Measurements from ENCODE around the gene GEMIN5.
"Not testable (repeated sequence)": the region's sequence is repeated elsewhere in the genome, so short reads cannot be mapped to it uniquely, and the experiment has no call there.

The GEMIN5 gene

GRCh38 chr5:154940772-154941620 lies 3.0 kb upstream of the GEMIN5 start, which contains the start of gene MRPL22:
MRPL22 (plus strand) TSS chr5:154941073; CDS start chr5:154941111, 38 bp downstream.
- peak; percentile 98 for DNase-seq (ENCODE audit: low spot score)

GRCh38 chr5:154940375-154940771 lies 2.4 kb upstream of the GEMIN5 start:
- DNase-seq (ENCODE audit: low spot score): no peak

GRCh38 chr5:154939387-154939786 lies 1.4 kb upstream of the GEMIN5 start:
- DNase-seq (ENCODE audit: low spot score): not testable (repeated sequence)

GRCh38 chr5:154937186-154937717 lies 759 bp downstream of the GEMIN5 start:
- peak; percentile 10 for DNase-seq (ENCODE audit: low spot score)

DNA sequence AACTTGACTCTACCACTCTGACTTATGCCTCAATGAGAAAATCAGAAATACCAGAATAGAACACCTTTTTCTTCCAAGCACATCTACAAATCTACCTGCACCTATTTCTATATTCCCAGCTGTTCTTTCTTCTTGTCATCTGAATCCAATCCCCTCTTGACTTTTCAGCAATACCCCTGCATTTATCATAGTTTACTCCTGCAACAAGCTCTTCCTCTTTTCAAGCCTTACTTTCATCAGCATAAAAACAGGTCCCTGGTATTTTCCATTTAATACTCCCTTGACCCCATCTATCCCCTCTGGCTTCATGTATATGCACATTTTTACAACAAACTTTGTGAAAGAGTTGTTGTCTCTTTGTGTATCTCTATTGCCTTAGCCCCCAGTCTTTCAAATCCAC lies 3.1 kb downstream of the GEMIN5 start:
- no peak for DNase-seq (ENCODE audit: low spot score)

GRCh38 chr5:154933537-154933936 lies 4.5 kb downstream of the GEMIN5 start:
- no peak for DNase-seq (ENCODE audit: low spot score)

DNA sequence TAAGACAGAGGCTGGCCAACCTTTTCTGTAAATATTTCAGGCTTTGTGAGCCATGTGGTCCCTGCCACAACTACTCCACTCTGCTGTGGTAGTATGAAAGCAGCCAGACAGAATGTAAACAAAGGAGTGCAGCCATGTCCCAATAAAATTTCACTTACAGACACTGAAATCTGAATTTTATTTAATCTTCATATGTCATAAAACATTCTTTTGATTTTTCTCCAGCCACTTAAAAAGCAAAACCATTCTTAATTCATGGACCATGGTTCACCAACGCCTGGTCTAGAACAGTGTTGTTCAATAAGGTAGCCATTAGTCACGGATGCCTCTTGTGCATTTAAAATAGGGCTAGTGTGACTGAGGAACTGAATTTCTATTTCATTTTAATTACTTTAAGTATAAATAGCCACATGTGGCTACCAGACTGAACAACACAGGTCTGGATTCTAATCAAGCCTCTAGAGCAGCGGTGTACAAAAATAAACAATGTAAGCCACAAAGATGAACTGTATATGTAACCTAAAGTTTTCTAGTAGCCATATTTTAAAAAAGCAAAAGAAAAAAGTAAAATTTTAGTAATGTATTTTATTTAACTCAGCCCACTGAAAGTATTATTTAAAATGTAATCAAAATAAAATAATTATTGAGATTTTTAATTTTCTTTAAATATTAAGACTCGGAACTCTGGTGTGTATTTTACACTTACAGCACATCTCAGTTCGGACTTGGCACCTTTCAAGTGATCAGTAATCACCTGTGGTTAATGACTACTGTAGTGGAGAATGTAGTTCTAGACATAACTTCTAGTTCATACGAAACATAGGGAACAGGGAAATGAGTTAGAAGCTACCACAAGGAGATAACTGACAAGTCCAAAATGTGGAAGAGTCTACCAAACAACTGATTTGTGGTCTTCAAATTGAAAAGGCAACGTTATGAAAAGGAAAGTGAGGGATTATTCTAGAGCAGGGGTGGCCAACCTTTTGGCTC lies 14.3 kb downstream of the GEMIN5 start:
- no peak for DNase-seq (ENCODE audit: low spot score)

- DNase-seq (ENCODE audit: low spot score): no peak
Observed at GRCh38 chr5:154917757-154918156, 20.3 kb downstream of the GEMIN5 start.

DNA sequence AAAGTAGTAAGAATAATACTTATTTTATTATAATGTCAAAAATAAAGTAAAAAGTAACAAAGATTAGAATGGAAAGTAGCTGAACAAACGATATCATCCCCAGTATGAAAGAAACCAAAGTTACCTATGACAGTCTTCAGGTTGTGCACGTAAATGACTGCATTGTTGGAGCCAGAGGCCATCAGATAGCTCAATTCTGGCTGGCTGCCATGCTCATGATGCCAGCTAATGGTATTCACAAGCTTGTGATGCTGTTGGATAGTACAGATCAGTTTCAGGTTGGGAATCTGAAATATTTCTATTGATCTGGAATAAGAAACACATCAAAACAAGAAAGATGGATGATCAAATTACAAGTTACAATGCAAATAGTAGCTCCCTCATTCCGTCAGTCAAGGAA lies 21.1 kb downstream of the GEMIN5 start:
- DNase-seq (ENCODE audit: low spot score): no peak

GRCh38 chr5:154905601-154906000 lies 32.4 kb downstream of the GEMIN5 start:
- not testable (repeated sequence) for DNase-seq (ENCODE audit: low spot score)

DNA sequence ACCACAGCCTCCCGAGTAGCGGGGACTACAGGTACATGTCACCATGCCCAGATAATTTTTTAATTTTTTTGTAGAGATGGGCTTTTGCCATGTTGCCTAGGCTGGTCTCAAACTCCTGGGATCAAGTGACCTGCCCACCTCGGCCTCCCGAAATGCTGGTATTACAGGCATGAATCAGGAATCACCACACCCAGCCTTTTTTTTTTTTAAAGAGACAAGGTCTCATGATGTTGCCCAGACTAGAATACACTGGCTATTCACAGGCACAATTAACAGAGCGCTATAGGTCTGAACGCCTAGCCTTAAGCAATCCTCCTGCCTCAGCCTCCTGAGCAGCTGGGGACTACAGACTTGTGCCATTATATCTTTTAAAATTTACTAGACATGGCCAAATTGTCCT lies 36.1 kb downstream of the GEMIN5 start:
- DNase-seq (ENCODE audit: low spot score): no peak

GRCh38 chr5:154901276-154901675 lies 36.7 kb downstream of the GEMIN5 start:
- peak; percentile 24 for DNase-seq (ENCODE audit: low spot score)

DNA sequence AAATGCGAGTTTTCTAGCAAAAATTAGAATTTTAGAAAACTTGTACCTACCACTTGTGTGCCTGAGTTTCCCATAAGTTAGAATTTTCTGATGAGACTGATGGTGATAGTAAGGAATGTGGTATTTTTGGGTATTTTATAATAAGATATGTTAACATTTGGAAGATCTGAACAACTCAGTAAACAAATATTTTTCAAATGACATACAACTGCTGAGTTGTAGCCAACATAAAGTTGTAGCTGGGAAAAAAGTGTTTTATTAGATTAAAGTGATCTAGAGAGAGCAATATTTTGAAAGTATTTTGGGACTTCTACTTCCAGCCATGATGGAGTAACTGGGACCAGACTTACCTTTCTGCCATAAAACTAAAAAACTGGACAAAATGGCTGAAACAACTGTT lies 37.9 kb downstream of the GEMIN5 start:
- peak; percentile 14 for DNase-seq (ENCODE audit: low spot score)

- peak; percentile 24 for DNase-seq (ENCODE audit: low spot score)
Observed at GRCh38 chr5:154899151-154899816, 38.7 kb downstream of the GEMIN5 start.

GRCh38 chr5:154898210-154898609 lies 39.8 kb downstream of the GEMIN5 start:
- DNase-seq (ENCODE audit: low spot score): no peak

GRCh38 chr5:154896562-154897165 lies 41.3 kb downstream of the GEMIN5 start:
- DNase-seq (ENCODE audit: low spot score): no peak

DNA sequence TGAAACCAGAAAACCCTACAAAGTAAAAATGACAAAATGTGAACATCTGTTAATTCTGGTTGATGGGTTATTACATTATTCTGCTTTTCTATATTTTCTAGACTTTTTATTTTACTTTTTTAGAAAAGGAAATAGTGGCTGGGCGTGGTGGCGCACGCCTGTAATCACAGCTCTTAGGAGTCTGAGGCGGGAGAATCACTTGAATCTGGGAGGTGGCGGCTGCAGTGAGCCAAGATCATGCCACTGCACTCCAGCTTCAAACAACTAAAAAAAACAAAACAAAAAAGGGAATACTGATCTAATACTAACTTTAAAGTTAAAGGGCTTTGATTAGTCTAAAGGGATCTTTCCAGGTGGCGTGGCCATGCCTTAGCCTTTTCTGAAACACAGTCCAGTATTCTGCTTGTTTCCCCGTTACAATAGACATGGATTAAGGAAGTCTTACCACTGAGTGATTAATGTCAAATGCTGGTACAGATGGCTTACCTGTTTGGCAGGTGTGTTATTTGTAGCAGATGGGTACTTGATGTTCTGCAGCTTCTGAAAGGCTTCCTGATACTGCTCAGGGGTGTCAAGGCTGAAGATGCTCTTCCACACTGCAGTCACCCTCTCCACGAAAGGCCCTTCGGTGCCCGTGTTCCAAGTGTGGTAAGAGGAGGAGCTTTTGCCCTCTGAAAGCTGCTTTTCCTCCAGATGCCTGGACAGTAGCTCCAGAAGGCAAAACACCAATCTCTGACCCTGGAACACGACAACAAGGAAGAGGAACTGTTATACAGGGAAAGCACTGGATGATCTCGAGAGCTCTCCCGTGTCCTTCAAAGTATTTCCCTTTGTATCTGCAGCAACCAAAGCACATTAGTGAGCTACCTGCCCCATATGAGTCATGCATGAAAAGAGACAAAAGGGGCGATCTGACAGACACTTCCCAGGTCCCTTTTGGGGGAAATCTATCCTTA lies 42.1 kb downstream of the GEMIN5 start:
- no peak for DNase-seq (ENCODE audit: low spot score)

DNA sequence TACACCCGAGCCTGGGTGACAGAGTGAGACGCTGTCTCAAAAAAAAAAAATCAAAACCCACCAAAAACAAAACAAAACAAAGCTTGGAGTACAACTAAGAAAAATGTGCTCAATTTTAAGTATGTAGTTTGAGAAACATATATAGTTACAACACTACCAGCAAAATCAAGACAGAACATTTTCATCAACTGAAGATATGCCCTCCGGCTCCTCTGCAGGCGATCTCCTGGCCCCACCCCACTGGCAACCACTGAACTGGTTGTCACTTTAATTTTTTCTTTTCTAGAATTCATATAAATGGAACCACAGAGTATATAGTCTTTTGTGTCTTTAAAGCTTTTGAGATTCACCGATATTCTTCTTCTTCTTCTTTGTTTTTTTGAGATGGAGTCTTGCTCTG lies 44.6 kb downstream of the GEMIN5 start:
- no peak for DNase-seq (ENCODE audit: low spot score)

DNA sequence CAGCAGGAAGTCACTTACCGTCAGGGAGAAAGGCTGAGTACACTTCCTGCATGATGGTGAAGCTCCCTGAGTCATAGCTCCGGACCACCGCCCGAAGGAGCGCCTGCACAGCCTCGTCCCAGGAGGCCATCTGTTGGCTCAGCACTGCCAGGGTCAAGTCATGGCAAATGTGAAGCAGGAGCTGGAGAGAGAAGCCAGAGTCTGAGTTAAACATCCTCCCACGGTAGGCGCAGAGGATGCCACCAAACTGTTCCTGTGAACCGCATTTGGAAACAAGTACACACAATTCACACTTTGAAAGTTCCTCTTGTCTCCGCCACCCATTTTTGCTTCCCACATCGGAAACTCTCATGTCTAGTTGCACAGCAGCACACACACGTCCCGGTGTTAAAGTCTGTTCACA lies 45.6 kb downstream of the GEMIN5 start:
- no peak for DNase-seq (ENCODE audit: low spot score)

GRCh38 chr5:154885439-154885838 lies 52.6 kb downstream of the GEMIN5 start:
- no peak for DNase-seq (ENCODE audit: low spot score)

Data from AG20443 (cell line).